OCI-LY1 (cell line): ENCODE results near the gene SFXN2.

Experiments used
- EZH2 ChIP-seq: fragments of 200-600 bp; sonication (generic), shearing (Covaris generic); IDR thresholded peaks from 2 replicates; pipeline ENCODE4 v1.8.0; 2017; ENCODE audit warnings: borderline replicate concordance, mixed run types, mild to moderate bottlenecking, antibody characterized with exemption, low read length, moderate library complexity, mixed read lengths
- TF ChIP-seq, protein P1 (sequence below): fragments of 200-600 bp; sonication (generic), shearing (Covaris generic); IDR thresholded peaks from 2 replicates; pipeline ENCODE4 v1.5.1; 2017; ENCODE audit warnings: mild to moderate bottlenecking, antibody characterized with exemption, low read length, moderate library complexity, mixed read lengths

GRCh38 chr10:102670065-102670670 lies 44.3 kb upstream of the SFXN2 start:
- TF ChIP-seq, protein P1, sequence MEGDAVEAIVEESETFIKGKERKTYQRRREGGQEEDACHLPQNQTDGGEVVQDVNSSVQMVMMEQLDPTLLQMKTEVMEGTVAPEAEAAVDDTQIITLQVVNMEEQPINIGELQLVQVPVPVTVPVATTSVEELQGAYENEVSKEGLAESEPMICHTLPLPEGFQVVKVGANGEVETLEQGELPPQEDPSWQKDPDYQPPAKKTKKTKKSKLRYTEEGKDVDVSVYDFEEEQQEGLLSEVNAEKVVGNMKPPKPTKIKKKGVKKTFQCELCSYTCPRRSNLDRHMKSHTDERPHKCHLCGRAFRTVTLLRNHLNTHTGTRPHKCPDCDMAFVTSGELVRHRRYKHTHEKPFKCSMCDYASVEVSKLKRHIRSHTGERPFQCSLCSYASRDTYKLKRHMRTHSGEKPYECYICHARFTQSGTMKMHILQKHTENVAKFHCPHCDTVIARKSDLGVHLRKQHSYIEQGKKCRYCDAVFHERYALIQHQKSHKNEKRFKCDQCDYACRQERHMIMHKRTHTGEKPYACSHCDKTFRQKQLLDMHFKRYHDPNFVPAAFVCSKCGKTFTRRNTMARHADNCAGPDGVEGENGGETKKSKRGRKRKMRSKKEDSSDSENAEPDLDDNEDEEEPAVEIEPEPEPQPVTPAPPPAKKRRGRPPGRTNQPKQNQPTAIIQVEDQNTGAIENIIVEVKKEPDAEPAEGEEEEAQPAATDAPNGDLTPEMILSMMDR, result no peak; the same call in 1 of the 2 replicates
- TF ChIP-seq EZH2, result no peak
